ENCODE results near the gene PMP22.

The PMP22 gene

DNA sequence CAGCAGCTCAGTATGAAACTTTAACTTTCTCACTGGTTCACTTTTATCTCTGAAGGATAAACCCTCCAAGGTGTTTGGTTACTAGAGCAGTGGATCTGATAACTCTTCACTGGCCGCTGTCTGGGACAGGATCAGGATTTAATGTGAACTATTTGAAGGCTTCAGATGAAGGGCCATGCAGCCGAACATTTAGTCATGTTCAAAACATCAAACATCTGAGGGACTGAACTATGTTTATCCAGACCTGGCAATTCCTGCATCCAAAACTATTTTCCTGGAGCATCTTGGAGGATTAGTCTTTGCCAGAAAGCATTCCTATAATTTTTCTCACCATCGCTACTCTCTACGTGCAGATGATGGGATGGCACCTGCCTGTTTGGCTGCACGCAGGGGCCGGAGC, 20.3 kb upstream of the PMP22 start:
- no peaks in the 10 kb centered on the region for H3K4me1 Mint-ChIP-seq
- peaks cover 30% of the 10 kb centered on the region for H3K27me3 Mint-ChIP-seq
- H3K9me3 Mint-ChIP-seq, result peaks cover 6% of the 10 kb centered on the region
- H3K36me3 Mint-ChIP-seq, result no peaks in the 10 kb centered on the region
- no peak overlapping the region for H3K4me3 Mint-ChIP-seq
- H3K27ac Mint-ChIP-seq, result no peak overlapping the region

DNA sequence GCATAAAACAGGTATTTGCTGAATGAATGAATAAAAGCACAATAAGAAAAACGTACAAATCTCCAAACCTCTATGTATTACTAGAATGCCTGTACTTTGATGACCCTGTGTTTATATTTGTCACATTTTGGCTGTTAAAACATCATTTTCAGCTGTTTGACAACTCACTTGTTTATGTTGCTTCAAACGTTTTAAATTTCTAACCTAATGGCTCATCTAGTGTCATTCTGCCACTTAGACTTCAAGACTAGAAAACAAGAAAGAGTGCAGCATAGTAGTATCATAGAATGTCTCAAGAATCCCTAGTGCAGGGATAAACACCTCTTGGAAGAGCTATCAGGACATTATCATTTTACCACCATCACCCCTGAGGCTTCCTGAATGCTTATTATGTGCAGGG, 19.4 kb upstream of the PMP22 start:
- Mint-ChIP-seq H3K27me3 (peaks cover 28% of the 10 kb centered on the region), H3K27ac (no peak overlapping the region), H3K36me3 (no peaks in the 10 kb centered on the region), H3K4me1 (no peaks in the 10 kb centered on the region), H3K4me3 (no peak overlapping the region), H3K9me3 (peaks cover 6% of the 10 kb centered on the region)

DNA sequence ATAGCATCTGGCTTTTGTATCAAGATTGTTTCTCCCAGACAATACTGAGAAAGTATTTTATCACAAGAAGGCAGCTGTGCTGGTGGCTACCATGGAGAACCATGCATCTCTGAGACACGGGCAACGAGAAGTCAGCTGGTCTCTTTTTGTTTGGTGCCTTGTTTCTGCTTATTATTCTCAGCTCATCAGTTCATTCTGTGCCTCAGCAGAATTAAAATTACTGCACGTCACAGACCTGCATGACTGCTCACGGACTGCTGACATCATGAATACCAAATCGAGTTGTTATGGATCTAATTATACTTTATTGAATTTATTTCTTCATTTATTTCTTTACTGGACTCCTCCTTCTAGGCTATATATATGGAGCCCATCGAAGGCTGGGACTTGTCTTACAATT, 19.0 kb upstream of the PMP22 start:
- H3K27ac Mint-ChIP-seq, result no peak overlapping the region
- H3K36me3 Mint-ChIP-seq, result no peaks in the 10 kb centered on the region
- no peaks in the 10 kb centered on the region for H3K4me1 Mint-ChIP-seq
- peaks cover 6% of the 10 kb centered on the region for H3K9me3 Mint-ChIP-seq
- no peak overlapping the region for H3K4me3 Mint-ChIP-seq
- peaks cover 29% of the 10 kb centered on the region for H3K27me3 Mint-ChIP-seq

DNA sequence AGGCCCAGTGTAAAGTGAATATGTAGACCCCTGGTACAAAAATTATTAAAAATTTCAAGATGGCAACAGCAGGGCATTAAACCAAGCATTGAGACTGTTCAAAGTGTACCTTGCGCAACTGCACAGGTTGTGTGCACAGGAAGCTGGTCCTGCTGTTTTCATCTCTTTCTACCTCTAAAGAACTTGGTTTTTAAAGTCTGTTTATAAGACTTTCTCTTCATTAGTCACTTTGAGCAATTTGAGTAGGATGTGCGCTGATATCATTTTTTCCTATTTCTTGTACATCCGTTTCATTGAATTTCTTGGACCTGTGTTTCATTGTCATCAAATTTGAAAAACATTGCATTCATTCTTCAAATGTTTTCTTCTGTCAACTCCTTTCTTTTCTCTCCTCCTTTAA, 16.8 kb upstream of the PMP22 start:
- Mint-ChIP-seq H3K27ac (no peak overlapping the region), H3K4me1 (no peaks in the 10 kb centered on the region), H3K27me3 (peaks cover 18% of the 10 kb centered on the region), H3K9me3 (peaks cover 6% of the 10 kb centered on the region), H3K36me3 (no peaks in the 10 kb centered on the region), H3K4me3 (no peak overlapping the region)

DNA sequence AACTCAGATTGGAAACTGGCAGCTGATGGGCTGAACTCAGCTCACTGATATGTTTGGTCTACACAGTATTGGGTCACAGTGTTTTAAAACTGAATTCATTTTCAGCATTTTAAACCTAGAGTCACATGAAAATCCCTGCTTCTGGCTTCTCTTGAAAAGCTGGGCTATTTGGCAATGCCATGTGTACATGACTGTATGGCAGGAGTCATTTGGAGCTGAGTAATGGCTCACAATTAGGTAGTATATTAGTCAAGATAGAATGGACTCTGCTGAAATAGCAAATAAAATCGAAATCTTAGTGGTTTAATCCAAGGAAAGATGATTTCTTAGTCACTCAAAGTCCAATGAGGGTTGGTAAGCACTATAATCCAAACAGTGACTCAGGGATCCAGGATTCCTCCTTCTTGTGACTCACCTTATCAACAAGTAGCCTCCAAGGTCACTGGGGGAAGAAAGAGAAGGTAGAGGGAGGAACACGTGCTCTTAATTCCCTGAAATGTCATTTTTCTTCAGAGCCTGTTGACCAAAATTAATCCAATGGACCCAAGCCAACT, 13.9 kb upstream of the PMP22 start:
- Mint-ChIP-seq H3K27ac (no peak overlapping the region), H3K4me1 (no peaks in the 10 kb centered on the region), H3K36me3 (no peaks in the 10 kb centered on the region), H3K27me3 (peaks cover 15% of the 10 kb centered on the region), H3K4me3 (no peak overlapping the region), H3K9me3 (peaks cover 20% of the 10 kb centered on the region)

DNA sequence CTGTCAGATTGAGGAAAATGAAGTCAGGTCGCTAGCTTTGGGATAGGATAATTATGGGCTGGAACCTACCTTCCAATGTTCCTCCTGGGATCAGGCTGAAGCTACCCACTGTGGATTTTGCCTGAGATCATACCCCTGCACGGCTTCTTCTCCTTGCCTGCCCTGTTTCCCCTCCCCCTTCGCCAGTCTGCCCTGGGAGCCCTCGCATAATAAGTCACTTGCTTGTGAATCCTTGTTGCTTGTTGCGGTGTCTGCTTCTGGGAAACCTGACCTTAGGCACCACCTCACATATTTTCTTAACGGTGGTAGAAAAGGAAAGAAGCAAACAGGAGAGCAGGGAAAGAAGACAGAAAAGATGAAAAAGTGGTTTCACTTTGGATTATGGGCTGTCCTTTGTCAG, 13.3 kb upstream of the PMP22 start:
- H3K4me1 Mint-ChIP-seq, result no peaks in the 10 kb centered on the region
- peaks cover 20% of the 10 kb centered on the region for H3K9me3 Mint-ChIP-seq
- no peak overlapping the region for H3K27ac Mint-ChIP-seq
- no peak overlapping the region for H3K4me3 Mint-ChIP-seq
- H3K36me3 Mint-ChIP-seq, result no peaks in the 10 kb centered on the region
- H3K27me3 Mint-ChIP-seq, result peaks cover 11% of the 10 kb centered on the region

DNA sequence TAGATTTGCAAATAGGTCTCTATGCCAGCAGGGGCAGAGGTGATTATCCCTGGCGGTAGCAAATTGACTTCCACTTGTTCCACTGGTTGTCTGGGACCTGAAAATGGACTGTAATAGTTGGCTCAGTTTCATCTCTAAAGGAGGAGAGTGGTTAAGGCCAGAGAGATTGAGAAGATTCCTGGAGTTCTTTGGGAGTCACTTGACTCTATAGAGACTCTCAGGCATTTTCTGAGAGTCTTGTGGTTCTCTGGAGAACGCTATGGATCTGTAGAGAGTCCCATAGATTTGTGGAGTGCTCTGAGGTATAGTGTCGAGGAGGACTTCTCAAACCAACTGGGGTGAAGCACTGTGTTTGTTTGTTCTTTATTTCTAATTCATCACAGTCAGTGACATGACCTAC, 8.9 kb upstream of the PMP22 start:
- Mint-ChIP-seq H3K4me3 (no peak overlapping the region), H3K4me1 (no peaks in the 10 kb centered on the region), H3K9me3 (peaks cover 14% of the 10 kb centered on the region), H3K27ac (no peak overlapping the region), H3K36me3 (no peaks in the 10 kb centered on the region), H3K27me3 (peaks cover 4% of the 10 kb centered on the region)

DNA sequence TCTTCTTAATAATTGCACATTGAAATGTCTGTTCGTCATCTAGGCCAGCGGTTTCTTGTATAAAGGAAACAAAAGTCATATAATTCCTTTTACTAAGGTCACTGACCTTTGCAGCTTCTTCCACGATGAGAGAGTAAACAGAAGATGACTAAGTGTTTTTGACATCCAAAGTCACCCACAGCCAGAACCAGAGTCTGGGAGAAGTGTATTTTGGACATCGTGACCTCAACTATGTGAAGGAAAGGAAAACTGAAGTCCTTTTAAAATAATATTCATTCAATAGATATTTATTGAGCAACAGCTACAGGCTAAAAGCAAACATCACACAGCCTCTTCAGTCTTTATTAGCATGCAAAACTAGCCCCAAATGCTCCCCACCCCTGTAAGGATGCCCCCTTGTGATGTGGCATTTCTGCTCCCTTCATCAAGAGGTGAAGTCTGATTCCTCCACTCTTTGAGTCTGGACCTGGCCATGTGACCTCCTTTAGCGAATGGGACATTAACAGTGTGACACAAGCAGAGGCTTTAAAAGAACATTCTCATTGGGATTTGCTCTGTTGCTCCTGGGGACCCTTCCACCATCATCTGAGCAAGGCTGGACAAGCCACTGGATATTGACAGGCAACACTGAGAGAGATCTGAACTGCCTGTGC, 8.1 kb upstream of the PMP22 start:
- Mint-ChIP-seq H3K36me3 (no peaks in the 10 kb centered on the region), H3K4me1 (no peaks in the 10 kb centered on the region), H3K27me3 (peaks cover 4% of the 10 kb centered on the region), H3K27ac (no peak overlapping the region), H3K4me3 (no peak overlapping the region), H3K9me3 (peaks cover 14% of the 10 kb centered on the region)

DNA sequence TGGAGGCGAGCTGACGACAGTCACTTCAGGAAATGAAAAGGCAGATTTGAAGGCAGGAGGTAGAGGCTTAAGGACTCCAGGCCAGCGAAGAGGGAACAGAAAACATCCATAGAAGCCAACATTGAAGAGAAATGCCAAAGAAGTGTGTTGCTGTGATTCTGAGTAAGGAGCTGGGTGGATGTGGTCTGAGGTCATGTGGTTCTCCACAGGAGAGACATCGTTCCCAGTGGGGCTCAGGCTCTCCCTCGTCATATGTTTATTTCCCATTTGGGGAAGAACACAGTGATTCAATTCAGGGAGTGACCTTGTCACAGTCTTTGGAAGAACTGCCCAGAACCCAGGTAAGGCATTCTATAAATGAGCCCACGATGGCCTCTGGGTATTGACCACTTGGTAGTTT, 6.6 kb upstream of the PMP22 start:
- Mint-ChIP-seq H3K36me3 (no peaks in the 10 kb centered on the region), H3K27ac (no peak overlapping the region), H3K27me3 (peaks cover 5% of the 10 kb centered on the region), H3K4me3 (no peak overlapping the region), H3K9me3 (peaks cover 14% of the 10 kb centered on the region), H3K4me1 (no peaks in the 10 kb centered on the region)

DNA sequence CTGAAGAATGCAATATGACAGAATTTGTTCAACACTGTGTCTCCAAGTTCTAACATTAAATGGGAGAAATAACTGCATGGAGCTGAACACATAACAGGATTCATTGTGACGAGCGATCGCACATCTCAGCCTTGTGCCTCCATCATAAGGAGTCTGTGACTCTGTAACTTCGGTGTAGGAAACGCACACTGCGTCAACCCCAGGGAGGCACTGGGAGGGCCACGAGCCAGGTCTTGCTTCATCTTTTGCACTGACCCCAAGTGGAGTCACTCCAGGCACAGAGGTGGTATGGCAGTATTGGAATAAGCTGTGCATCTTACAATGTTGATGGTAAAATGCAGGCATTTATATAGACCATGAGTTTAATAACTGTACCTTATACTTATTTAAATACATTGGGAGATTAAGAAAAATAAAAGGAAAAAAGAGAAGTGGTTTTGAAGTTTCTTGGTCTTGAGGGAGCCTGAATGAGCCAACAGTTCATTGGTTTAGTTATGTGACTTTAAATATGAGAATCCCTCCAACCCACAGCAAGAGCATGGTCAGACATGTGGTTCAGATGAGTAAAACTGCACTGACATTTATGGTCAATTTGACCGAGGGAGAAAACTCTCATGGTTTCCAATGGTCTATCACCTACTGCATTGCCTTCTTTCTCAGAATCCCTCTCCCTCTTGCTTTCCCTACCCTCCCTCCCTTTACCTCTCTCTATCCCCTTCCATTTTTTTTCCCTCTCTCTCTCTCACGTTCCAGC, 5.7 kb upstream of the PMP22 start:
- Mint-ChIP-seq H3K27me3 (peaks cover 1% of the 10 kb centered on the region), H3K36me3 (no peaks in the 10 kb centered on the region), H3K9me3 (peaks cover 6% of the 10 kb centered on the region), H3K4me1 (no peaks in the 10 kb centered on the region), H3K4me3 (no peak overlapping the region), H3K27ac (no peak overlapping the region)

DNA sequence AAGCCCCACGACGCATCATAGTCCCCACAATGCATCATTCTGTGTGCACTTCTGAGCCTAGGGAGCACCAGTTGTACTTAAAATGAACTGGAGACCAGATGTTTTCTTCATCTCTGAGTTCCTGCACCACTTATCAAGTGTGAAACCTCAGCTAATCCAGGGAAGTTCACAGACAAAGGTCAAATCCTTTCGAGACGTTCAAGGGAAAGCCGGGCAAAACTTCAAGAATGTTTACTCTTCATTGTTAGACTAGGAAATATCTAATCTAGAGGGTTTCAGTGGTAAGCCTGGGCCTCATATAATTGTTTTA, 4.6 kb upstream of the PMP22 start:
- Mint-ChIP-seq H3K9me3 (peaks cover 3% of the 10 kb centered on the region), H3K4me1 (no peaks in the 10 kb centered on the region), H3K27ac (no peak overlapping the region), H3K4me3 (no peak overlapping the region), H3K27me3 (peaks cover 8% of the 10 kb centered on the region), H3K36me3 (no peaks in the 10 kb centered on the region)

DNA sequence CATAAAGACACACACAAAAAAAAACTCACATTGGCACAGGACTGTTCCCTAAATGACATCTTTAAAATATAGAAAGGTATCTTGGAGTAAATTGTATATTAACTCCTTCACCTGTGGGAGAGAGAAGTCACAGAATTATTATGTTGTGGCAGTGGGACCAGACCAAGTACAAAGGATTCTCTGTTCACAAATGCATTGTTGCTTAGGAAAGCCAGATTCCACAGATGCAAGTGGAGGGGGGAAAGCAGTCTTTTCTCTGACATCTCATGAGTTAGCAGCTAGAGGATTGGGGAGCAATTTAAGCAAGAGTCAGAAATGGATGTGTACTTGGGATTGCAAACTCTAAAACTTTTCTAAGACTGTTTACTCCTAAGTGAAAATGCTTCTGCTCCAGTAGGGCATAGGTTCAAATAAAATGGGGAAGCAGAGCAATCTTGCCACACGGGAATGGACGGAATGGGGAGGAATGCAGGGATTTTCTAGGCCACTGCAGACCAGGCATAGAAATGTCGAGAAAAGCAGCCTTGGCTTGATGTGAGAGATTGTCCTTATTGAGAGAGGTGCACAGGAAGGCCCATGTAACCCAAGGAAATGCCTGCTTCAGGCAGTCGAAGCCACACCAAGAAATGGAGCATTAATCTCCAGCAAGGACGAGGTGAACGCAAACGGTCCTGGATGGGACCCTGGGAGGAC, 4.1 kb upstream of the PMP22 start:
- Mint-ChIP-seq H3K27ac (no peak overlapping the region), H3K4me3 (no peak overlapping the region), H3K9me3 (no peaks in the 10 kb centered on the region), H3K36me3 (no peaks in the 10 kb centered on the region), H3K27me3 (peaks cover 12% of the 10 kb centered on the region), H3K4me1 (no peaks in the 10 kb centered on the region)

DNA sequence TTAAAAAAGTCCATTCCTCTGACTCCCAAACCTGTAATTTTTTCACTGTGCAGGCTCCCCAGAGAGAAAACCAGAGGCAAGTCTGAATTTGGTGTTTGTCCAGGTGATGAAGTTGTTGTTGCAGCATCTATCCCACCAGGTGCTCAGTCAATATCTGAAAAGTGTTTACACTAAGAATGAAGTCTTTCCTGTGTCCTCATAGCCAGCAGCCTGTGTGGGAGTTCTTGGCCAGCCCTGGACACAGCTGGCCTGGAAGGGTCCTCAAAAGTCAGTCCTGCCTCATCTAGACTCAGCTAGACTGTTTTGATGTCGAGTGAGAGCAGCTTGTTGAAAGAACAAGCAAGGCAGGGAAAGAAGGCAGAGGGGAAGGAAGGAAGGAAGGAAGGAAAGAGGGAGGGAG, 3.3 kb upstream of the PMP22 start:
- Mint-ChIP-seq H3K4me1 (no peaks in the 10 kb centered on the region), H3K9me3 (no peaks in the 10 kb centered on the region), H3K4me3 (no peak overlapping the region), H3K36me3 (no peaks in the 10 kb centered on the region), H3K27ac (no peak overlapping the region), H3K27me3 (peaks cover 15% of the 10 kb centered on the region)

DNA sequence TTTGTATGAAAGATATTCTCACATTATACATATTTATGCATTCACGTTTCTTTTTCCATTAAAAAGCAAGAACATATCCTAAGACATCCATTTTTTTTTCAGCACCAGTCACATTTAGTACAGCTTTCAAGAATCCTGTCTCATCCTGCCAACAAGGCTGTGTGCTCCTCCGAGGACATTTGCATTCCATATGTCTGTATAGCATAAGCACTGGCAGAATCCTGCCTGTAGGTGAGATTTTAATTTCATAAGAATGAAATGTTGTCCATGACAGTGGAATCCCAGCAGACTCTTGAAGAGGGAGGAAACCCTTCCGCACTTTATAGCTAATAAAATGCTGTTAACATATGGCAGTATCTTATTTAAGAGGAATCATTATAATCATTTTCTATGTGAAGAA, 2.9 kb upstream of the PMP22 start:
- Mint-ChIP-seq H3K4me3 (no peak overlapping the region), H3K4me1 (no peaks in the 10 kb centered on the region), H3K9me3 (no peaks in the 10 kb centered on the region), H3K27ac (no peak overlapping the region), H3K36me3 (no peaks in the 10 kb centered on the region), H3K27me3 (peaks cover 15% of the 10 kb centered on the region)

DNA sequence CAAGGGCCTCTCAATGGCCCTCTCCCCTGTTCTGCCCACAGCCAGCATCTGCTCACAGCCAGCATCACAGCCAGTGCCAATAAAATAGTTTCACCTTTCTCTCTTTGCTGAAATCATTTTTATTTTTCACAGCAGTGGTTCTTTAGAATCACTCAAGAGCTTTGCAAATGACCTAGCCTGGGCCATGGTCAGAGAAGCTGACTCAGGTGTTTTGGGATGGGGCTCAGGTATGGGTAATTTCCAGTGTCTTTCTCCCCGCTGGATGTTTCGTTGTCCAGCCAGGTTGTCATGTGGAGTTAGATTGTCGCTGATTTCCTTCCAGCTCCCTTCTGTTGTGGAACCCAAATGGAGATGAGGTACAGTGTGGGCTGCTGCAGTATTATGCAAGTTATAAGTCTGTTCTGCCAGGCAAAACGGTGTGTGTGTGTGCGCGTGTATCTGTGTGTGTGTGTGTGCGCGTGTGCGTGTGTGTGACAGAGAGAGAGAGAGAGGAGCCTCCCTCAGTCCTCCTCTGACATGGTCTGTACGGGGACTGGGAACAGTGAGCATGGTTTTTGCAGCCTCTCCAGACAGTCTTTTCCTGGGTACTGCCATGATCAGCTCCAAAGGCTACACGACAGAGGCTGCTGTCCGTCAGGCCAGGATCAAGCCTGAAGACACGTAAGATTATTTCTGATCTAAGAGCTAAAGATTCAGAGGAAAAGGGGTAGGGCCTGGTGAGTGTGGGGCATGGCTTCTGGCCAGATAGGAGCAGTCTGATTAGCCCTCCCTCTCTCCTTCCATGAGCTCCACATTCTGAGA, 1.4 kb upstream of the PMP22 start:
- peaks cover 3% of the 10 kb centered on the region for H3K4me1 Mint-ChIP-seq
- H3K4me3 Mint-ChIP-seq, result no peak overlapping the region
- H3K27me3 Mint-ChIP-seq, result peaks cover 19% of the 10 kb centered on the region
- H3K27ac Mint-ChIP-seq, result no peak overlapping the region
- H3K36me3 Mint-ChIP-seq, result no peaks in the 10 kb centered on the region
- no peaks in the 10 kb centered on the region for H3K9me3 Mint-ChIP-seq

Measured in activated naive CD4-positive, alpha-beta T cell treated with anti-CD3 and anti-CD28 coated beads, Interleukin-2, amount 50 U/mL, for 24 hours (primary cell).